Activated CD4-positive, alpha-beta T cell treated with anti-CD3 and anti-CD28 coated beads, Interleukin-10, Interleukin-2, amounts not matched to agents 100 ng/mL and 50 ng/mL, durations not matched to agents 16 hours and 8 hours (primary cell): ENCODE measurements around the gene PSMA7.

Source experiments
- DNase-seq: peaks from one replicate; pipeline ENCODE4 v3.0.0-alpha.2; 2020

PSMA7 gene

GRCh38 chr20:62135573-62136266 is 7.5 kb downstream of the PSMA7 start:
- no peak for DNase-seq

DNA sequence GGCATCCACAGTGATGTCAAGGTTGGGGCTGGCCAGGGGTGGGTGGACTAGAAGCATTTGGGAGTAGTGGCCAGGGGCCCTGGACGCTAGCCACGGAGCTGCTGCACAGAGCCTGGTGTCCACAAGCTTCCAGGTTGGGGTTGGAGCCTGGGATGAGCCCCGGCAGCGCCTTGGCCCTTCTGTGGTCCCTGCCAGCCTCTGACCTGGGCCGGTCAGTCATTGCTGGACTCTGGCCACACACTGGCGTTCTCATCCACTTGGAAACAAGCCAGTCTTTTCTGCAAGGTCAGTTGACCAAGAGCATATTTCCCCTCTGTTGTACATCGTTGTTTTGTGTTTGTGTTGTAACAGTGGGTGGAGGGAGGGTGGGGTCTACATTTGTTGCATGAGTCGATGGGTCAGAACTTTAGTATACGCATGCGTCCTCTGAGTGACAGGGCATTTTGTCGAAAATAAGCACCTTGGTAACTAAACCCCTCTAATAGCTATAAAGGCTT is 8.4 kb downstream of the PSMA7 start:
- no peak for DNase-seq

- DNase-seq: no peak
Measured at GRCh38 chr20:62133864-62134263, 9.3 kb downstream of the PSMA7 start.

DNA sequence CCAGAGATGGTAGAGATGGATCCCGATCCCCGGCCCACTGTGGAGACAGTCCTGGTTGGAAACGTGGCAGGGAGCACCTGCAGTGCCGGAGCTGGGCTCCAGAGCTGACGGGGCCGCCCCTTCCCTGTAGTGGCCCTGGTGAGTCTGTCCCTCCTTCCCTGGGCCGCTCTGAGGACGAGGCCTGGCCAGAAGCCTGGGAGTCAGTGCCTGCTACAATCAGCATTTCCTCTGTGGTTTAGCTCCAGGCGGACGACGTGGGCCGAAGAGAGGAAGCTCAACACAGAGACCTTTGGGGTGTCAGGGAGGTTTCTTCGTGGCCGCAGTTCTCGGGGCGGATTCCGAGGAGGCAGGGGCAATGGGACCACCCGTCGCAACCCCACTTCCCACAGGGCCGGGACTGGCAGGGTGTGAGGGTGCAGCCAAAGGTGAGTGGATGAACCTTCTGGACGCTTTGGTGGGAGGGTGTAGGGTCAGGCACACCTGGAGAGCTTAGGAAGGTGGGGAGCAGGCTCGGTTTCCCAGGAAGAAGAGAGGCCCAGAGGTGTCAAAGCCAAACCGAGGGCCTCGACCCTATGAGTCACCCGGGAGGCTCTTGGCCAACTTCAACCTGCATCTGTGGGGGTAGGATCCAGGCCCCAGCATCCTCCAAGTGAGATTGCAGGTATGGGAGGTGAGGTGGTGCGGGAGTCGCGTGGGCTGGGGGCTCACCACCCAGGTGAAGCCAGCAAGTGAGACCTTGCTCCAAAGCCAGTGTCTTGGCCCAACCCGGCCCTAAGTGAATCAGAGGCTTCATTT is 9.9 kb downstream of the PSMA7 start:
- no peak for DNase-seq

- DNase-seq: no peak
Measured at GRCh38 chr20:62132421-62132820, 10.8 kb downstream of the PSMA7 start.

DNA sequence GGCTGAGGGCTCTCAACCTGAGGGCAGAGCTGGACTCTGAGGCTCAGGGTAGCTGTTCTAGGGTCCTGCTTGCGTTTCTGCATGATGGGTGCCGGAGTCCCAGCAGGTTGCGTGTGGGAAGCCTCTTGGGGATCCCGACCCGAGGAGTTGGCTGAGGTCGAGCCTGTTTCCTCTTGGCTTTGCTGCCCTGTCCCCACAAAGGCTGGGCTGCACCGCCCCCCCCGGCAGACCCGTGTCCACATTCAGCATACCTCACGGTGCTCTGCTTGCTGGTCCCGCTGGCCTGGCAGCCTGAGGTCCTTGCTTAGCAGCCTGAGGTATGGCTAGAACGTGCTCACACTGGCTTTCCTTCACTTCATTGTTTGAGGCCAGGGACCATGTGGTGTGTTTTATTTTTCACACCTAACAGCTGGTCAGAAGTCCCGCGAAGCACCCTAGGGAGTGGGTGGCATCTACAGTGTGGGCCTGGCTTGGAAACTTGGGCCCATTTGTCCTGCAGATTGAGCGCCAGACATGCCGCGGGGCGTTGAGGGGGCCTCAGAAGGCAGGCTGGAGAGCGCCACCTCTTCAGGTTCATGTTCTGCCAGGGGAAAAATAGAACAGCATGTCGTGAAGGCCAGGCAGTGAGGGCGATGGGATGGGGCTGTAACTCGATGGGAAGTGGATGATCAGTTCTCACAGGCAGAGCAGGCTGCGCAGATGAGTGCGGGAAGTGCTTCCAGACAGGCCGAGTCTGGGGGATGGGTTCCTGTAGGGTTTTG is 11.5 kb downstream of the PSMA7 start:
- no peak for DNase-seq

DNA sequence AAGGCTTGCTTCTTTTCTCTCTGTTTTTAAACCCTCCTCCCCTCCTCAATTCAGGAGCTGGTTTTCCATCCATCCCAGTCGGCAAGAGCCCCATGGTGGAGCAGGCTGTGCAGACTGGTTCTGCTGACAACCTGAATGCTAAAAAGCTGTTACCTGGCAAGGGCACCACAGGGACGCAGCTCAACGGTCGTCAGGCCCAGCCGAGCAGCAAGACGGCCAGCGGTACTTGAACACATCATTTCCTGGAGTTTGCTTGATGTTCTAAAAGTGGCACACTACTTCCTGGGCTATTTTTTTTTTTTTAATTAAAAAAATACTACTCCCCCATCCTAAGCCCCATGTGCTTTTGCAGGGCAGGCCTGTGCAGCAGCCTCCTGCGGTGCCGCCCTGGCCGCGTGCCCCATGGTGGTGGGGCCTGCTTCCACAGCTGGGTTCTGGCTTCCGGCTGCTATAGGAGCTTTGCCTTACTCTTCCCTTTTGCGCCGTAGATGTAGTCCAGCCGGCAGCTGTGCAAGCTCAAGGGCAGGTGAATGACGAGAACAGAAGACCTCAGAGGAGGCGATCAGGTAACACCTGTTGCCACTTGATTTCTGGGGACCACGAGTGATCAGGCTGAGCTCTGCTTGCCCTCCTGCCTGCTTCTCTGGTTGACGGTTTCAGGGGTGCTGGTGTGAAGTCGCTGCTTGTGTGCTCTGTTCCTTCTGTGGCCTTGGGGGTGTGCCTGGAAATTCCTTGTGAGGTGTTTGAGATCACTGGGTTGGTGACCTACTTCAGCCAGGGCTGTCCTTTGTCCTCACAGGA is 13.3 kb downstream of the PSMA7 start:
- no peak for DNase-seq

- no peak for DNase-seq
Measured at GRCh38 chr20:62128502-62128901, 14.7 kb downstream of the PSMA7 start.

- DNase-seq: no peak
Measured at GRCh38 chr20:62127799-62128198, 15.4 kb downstream of the PSMA7 start.

DNA sequence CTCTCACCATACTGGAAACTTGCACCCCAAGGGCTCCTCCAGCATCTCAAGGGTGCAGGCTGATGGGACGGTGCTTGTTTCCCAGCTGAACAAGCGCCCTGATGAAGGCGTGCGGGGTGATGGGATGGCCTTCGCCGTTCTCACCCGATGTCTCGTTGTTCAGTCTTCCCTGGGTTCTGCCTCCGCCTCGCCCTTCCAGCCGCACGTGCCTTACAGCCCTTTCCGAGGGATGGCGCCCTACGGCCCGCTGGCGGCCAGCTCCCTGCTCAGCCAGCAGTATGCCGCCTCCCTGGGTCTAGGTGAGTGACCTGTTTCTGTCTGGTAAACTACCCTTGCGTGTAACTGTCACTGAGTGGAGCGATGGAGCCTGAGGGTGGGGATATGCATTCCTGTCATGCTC is 17.1 kb downstream of the PSMA7 start:
- DNase-seq: no peak

DNA sequence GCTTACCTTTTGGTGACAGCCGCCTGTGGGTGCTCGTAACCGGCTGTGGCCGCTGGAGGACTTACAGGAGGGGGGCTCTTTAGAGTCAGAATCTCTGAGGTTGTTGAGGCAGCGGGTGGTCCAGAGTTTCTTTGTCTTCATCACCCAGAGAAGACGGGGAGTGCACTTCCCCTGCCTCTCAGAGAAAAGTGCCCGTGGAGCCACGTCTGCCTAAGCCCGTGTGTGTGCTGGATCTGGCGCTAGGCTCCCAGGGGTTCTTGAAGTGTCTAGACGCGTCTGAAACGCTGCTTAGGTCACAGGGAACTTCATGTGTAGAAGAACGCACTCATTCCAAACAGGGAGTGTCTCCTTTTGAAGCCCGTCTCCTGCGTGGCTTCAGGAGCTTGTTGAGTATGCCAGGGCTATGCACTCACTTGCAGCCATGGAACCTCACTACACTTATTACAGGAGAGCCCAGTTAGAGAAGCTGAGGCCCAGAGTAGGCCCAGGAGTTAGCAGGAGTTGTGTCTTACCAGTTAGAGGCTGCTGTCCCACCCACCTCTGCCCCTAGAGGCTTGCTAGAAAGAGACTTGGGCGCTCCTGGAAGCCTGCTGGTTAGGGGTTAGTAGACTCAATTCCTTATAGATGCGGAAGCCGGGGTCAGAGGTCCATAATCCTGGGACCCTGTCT is 19.6 kb downstream of the PSMA7 start:
- DNase-seq: no peak

DNA sequence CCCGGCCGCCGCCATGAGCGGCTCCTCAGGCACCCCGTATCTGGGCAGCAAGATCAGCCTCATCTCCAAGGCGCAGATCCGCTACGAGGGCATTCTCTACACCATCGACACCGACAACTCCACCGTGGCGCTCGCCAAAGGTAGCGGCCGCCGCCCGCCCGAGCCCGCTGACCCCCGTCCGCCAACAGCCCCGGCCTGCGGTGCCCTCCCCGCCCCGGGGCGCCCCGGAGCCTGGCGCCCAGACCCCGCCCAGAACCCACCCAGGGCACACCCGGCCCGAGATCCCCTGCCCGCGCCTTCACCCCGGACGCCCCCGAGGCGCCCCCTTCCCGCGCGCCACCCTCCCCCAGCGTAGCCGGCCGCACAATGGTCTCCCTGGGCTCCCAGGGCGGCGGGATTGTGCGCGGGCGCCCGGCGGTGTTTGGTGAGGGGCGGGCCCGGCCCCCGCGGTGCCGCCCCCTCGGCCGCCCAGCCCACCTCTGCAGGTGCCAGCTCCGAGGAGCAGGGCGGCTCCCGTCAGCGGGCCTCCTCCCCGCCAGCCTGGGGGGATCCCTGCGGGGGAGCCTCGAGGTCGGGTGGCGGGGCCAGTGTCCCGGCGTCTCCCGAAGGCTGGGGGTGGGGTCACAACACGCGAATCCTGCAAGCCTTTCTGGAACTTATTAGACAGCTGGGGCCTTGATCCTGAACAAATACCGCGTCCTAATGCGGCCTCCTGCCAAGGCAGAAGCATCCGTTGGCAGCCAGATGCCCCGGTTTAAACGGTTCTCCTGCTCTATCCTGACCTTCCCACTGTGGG is 20.3 kb downstream of the PSMA7 start:
- peak; percentile 38 for DNase-seq

GRCh38 chr20:62121776-62122653 is 21.2 kb downstream of the PSMA7 start, which contains the start of gene LSM14B:
TSS of gene LSM14B (plus strand) at chr20:62122475. CDS start at chr20:62122667, 192 bp downstream.
- peak; percentile 97 for DNase-seq

DNA sequence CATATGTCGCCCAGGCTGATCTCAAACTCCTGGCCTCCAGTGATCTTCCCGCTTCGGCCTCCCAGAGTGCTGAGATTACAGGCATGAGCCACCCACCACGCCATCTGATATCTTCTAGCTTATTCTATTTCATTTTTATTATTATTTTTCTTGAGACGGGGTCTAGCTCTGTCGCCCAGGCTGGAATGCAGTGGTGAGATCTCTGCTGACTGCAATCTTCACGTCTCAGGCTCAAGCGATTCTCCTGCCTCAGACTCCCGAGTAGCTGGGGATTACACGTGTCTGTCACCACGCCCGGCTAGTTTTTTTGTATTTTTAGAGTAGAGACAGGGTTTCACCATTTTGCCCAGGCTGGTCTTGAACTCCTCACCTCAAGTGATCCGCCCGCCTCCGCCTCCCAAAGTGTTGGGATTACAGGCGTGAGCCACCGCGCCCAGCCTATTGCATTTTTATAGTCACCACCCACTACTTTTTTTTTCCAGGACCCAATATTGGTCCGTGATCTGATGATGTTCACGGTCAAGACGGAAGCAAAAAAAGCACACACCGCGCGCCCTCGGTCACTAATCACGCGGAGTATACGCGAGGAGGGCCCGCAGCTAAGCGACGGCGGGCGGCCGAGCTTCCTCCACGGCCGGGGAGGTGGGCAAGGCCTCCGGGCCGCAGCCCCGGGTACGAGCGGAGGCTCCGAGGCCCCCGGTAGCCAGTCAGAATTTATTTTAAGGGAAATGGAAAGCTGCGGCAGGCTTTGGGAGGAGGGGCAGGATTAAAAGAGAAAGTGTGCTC is 22.0 kb downstream of the PSMA7 start:
- DNase-seq: no peak

GRCh38 chr20:62120365-62120762 is 22.8 kb downstream of the PSMA7 start:
- no peak for DNase-seq

DNA sequence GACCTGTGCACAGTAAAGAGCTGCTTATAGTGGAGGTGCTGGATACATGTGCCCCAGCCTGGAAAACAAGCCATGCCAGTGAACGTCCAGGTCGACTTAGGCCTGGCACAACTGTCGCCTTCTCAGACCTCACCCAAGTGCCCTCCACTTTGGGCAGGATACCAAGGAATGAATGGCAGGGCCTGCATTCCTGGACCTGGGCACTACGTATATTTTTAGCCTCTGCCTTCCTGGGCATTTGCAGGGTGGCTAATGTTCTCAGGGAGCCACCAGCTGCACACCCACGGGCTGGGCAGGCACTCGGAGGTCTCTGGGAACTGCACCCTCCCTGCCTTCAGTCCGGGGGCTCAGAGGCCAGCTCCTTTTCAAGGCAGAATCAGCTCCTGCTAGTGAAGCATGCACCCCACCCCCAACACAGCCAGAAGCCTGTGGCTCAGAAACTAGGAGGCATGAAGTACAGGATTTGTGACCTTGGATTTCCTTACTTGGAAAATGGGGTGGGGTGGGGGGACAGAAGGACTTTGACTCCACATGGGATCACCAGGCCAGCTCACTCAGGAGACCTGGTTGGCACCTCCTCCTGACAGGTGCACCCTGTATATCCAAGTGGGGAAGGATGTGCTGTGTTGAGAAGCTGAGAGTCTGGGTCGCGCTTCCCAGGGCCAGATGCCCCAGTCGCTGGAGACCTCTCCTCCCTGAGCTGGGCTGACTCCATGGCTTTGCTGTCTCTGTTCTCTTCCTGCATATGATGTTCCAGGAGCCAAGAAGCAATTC is 23.4 kb downstream of the PSMA7 start:
- DNase-seq: no peak

GRCh38 chr20:62119115-62119514 is 24.1 kb downstream of the PSMA7 start:
- DNase-seq: no peak
